ENCODE data around the gene PRELID1. TPM values are rescaled to one million over a fixed set of nuclear protein-coding genes. Genes with fewer than 3 reads are reported as not detected.
"Not testable (repeated sequence)": the region's sequence is repeated elsewhere in the genome, so short reads cannot be mapped to it uniquely, and the experiment has no call there.

The PRELID1 gene
- total RNA-seq, 1 donor from 2014 or later = 34.1 TPM

DNA sequence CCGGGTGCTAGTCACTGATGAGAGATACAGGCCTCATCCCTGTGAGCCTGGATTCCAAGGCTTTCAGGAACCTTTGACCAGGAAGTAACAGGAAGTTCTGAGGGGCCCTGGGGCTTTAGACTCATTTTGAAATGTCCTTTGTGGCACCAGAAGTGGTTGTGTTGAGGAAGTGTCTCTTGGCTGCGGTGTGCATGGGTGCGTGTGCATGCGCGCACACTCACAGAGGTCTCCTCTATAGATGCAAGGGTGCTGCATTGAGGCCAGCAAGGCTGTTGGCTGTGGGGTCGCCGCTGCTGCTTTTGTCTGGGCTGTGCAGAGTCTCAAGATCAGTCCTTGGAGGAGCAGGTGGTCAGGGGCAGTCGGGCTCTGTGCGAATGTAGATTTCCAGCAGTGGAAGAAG is 7.7 kb upstream of the PRELID1 start:
- intact Hi-C loops (cut with DNase I) = no loop called here
- ATAC-seq (no peak), DNase-seq (ENCODE audit: missing footprints) (no peak)

DNA sequence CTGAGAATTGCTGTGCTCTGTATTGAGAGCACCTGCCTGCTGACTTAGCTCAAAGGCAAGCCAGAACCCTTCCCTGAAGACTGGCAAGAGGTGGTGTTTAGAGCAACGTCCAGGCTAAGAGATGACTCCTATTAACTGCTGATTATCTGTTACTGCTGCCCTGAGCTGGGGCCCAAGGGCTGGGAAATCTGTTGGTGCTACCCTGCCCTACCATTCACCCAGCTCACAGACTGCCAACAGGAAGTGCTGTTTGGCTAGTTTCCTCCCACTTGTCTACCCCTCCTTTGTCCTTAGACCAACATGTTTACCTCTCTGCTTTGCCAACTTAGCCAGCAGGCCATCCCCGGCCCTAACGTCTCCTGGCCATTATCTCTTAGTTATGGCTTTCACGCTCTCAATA is 7.0 kb upstream of the PRELID1 start:
- ATAC-seq (no peak), DNase-seq (ENCODE audit: missing footprints) (no peak)
- intact Hi-C loops (cut with DNase I) = no loop called here

GRCh38 chr5:177297922-177298321 is 5.7 kb upstream of the PRELID1 start:
- DNase-seq (ENCODE audit: missing footprints) (no peak), ATAC-seq (no peak)
- intact Hi-C loops (cut with DNase I) = no loop called here

DNA sequence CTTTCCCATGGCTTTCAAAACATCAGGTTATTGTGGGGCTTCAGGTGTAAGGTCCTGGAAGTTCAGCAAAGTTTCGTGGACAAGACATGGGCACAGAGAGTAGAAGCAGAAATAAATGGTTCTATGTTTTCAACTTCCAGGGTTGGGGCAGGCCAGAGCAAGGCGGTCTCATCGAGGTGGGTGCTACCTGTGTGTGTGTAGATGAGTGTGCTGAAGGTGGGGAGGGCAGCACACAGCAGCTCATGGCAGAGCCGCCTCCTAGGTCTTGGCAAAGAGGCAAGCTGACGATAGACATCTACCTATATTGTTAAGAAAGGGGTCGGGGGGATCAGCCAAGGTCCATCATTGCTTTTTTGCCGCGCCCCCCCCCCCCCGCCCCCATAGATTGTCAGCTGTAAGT is 3.9 kb upstream of the PRELID1 start:
- DNase-seq (ENCODE audit: missing footprints) (no peak), ATAC-seq (no peak)
- intact Hi-C loops (cut with DNase I) = loop anchor here (5.0 kb wide), 2 partner anchors 68 to 187 kb away; no protein-coding TSS in a partner anchor

- peak; percentile 87 for DNase-seq (ENCODE audit: missing footprints)
- intact Hi-C loops (cut with DNase I) = loop anchor here (5.0 kb wide), 2 partner anchors 67 to 188 kb away; no protein-coding TSS in a partner anchor
- ATAC-seq = peak; percentile 35
Measured at GRCh38 chr5:177300236-177300880, 3.2 kb upstream of the PRELID1 start.

- intact Hi-C loops (cut with DNase I) = loop anchor here (5.0 kb wide), 2 partner anchors 66 to 189 kb away; no protein-coding TSS in a partner anchor
- DNase-seq (ENCODE audit: missing footprints) (no peak), ATAC-seq (no peak)
Measured at GRCh38 chr5:177300951-177301350, 2.6 kb upstream of the PRELID1 start.

- intact Hi-C loops (cut with DNase I) = loop anchor here (5.0 kb wide), 2 partner anchors 66 to 189 kb away; no protein-coding TSS in a partner anchor
- DNase-seq (ENCODE audit: missing footprints) (no peak), ATAC-seq (no peak)
Measured at GRCh38 chr5:177301503-177302165, 2.0 kb upstream of the PRELID1 start.

DNA sequence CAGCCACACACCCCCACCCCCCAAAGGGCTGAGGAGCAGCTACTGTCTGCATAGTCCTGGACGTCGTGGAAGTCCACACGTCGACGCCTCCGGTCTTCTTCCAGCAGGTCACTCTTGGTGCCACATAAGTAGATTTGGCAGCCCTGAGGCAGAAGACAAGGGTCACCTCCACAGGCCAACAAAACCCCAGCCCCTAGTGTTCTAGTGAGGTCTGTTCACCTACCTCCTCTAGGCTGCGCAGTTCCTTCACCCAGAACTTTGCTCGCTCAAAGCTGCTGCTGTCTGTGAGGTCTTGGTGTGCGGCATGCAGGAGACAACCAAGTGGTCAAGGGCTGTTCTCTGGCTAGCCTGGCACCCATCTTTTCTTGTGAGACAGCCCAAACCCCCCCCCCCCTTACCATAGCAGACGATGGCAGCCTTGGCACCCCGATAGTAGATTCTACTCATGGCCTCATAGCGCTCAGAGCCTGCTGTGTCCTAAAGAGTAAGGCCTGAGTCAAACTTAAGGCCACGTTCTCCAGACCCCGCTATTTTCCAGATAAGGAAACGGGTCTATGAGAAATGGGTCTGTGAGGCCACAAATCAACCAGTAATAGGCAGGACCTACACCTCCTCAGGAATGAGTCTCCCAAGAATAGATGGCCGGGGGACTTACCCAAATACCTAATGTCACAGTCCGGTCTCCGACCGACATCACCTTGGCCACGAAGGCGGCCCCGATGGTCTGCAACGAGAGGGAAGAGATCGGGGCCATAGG is 1.1 kb upstream of the PRELID1 start:
- ATAC-seq (no peak), DNase-seq (ENCODE audit: missing footprints) (no peak)
- intact Hi-C loops (cut with DNase I) = loop anchor here (5.0 kb wide), 2 partner anchors 65 to 190 kb away; no protein-coding TSS in a partner anchor

- intact Hi-C loops (cut with DNase I) = loop anchor here (5.0 kb wide), 2 partner anchors 63 to 192 kb away; no protein-coding TSS in a partner anchor
- ATAC-seq (no peak), DNase-seq (ENCODE audit: missing footprints) (peak; percentile 62)
Measured at GRCh38 chr5:177303925-177304391, 359 bp downstream of the PRELID1 start.

- no peak for ATAC-seq
- intact Hi-C loops (cut with DNase I) = loop anchor here (5.0 kb wide), 2 partner anchors 63 to 192 kb away; no protein-coding TSS in a partner anchor
- no peak for DNase-seq (ENCODE audit: missing footprints)
Measured at GRCh38 chr5:177304392-177305119, 957 bp downstream of the PRELID1 start.

DNA sequence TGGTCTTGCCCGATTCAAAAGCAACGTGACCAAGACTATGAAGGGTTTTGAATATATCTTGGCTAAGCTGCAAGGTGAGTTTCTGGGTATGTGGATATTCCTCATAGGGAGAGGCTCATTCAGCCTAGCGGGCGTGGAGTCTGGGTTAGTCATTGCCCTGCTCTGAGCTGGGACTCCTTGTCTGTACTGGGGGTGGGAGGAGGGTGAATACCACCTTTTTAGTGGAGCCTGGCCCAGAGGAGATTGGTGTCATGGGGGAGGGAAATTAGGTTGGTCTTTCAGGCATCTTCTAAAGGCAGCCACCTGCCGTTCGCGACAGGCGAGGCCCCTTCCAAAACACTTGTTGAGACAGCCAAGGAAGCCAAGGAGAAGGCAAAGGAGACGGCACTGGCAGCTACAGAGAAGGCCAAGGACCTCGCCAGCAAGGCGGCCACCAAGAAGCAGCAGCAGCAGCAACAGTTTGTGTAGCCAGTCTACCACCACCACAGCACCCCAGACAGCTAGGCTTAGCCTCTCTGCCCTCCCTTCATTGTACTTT is 2.6 kb downstream of the PRELID1 start:
- ATAC-seq = not testable (repeated sequence)

GRCh38 chr5:177306674-177307543 is 3.3 kb downstream of the PRELID1 start:
- ATAC-seq = peak; percentile 2
- peak; percentile 71 for DNase-seq (ENCODE audit: missing footprints)
- intact Hi-C loops (cut with DNase I) = no loop called here

More for the DNA sequence above, 2.6 kb downstream of the PRELID1 start:
- intact Hi-C loops (cut with DNase I) = not testable (repeated sequence)
- DNase-seq (ENCODE audit: missing footprints) = peak; percentile 37

GRCh38 chr5:177307544-177308363 is 4.2 kb downstream of the PRELID1 start:
- intact Hi-C loops (cut with DNase I) = no loop called here
- DNase-seq (ENCODE audit: missing footprints) = peak; percentile 67
- no peak for ATAC-seq

GRCh38 chr5:177308740-177309139 is 5.1 kb downstream of the PRELID1 start:
- ATAC-seq (no peak), DNase-seq (ENCODE audit: missing footprints) (no peak)
- intact Hi-C loops (cut with DNase I) = no loop called here

- intact Hi-C loops (cut with DNase I) = no loop called here
- DNase-seq (ENCODE audit: missing footprints) = peak; percentile 80
- peak; percentile 35 for ATAC-seq
Measured at GRCh38 chr5:177309351-177310191, 6.0 kb downstream of the PRELID1 start.

DNA sequence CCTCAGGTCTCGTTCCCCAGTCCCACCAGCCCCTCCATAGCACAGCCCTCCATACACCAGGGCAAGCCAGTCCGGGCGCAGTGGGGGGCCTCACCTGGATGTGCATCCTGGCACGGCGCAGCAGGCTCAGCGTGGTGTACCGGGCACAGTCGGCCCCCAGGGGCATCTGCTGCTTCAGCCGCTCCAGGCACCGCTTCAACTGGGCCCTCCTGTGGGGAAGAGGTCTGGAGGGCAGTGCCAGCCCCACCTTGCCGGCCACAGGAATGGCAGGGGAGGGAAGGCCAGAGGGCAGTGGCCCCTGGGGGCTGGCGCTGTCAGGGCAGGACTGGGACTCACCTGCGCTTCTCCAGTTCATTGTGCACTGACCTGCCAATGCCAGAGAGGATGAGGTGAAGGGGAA is 6.7 kb downstream of the PRELID1 start:
- ATAC-seq = no peak
- peak; percentile 42 for DNase-seq (ENCODE audit: missing footprints)
- intact Hi-C loops (cut with DNase I) = no loop called here

Measured in Right ventricle myocardium inferior (tissue), 1 donor.